DMS114 treated with DMSO at 0.1 percent for 48 hours (cell line): ENCODE measurements around the gene FLT1.

Source experiments
- DNase-seq: peaks from one replicate; lab custom pipeline; 2025; ENCODE audit not compliant: unreplicated experiment; lab: John Stamatoyannopoulos, UW

Gene FLT1

GRCh38 chr13:28485996-28486543, 8.9 kb downstream of the FLT1 start:
- no peak for DNase-seq

- no peak for DNase-seq
Observed at GRCh38 chr13:28485551-28485950, 9.4 kb downstream of the FLT1 start.

- no peak for DNase-seq
Observed at GRCh38 chr13:28485097-28485496, 9.8 kb downstream of the FLT1 start.

GRCh38 chr13:28483313-28483931, 11.5 kb downstream of the FLT1 start:
- no peak for DNase-seq

GRCh38 chr13:28479005-28479404, 15.9 kb downstream of the FLT1 start:
- DNase-seq, result no peak

- no peak for DNase-seq
Observed at GRCh38 chr13:28478127-28478526, 16.8 kb downstream of the FLT1 start.

GRCh38 chr13:28477709-28477973, 17.3 kb downstream of the FLT1 start:
- no peak for DNase-seq

GRCh38 chr13:28476919-28477708, 17.8 kb downstream of the FLT1 start:
- no peak for DNase-seq

GRCh38 chr13:28475916-28476725, 18.8 kb downstream of the FLT1 start:
- no peak for DNase-seq

GRCh38 chr13:28474491-28475134, 20.3 kb downstream of the FLT1 start:
- no peak for DNase-seq

- no peak for DNase-seq
Observed at GRCh38 chr13:28473044-28473443, 21.9 kb downstream of the FLT1 start.

- DNase-seq, result no peak
Observed at GRCh38 chr13:28471421-28471820, 23.5 kb downstream of the FLT1 start.

- DNase-seq, result no peak
Observed at GRCh38 chr13:28470296-28470695, 24.6 kb downstream of the FLT1 start.

GRCh38 chr13:28469316-28469715, 25.6 kb downstream of the FLT1 start:
- no peak for DNase-seq

GRCh38 chr13:28468023-28468915, 26.7 kb downstream of the FLT1 start:
- DNase-seq, result no peak

GRCh38 chr13:28467034-28467433, 27.9 kb downstream of the FLT1 start:
- no peak for DNase-seq

- no peak for DNase-seq
Observed at GRCh38 chr13:28466151-28466550, 28.8 kb downstream of the FLT1 start.

GRCh38 chr13:28464861-28465460, 30.0 kb downstream of the FLT1 start:
- no peak for DNase-seq

- DNase-seq, result no peak
Observed at GRCh38 chr13:28463481-28463880, 31.4 kb downstream of the FLT1 start.

GRCh38 chr13:28459911-28460310, 35.0 kb downstream of the FLT1 start:
- DNase-seq, result no peak
